Esophagus squamous epithelium (tissue), 5 donors: ENCODE results near the gene PDGFD. TPM values are rescaled to one million over a fixed set of nuclear protein-coding genes. Genes with fewer than 3 reads are reported as not detected.

Experiments used
- DNase-seq: peaks from one replicate; lab custom pipeline; 2025; lab: John Stamatoyannopoulos, UW
- H3K27ac ChIP-seq, 4 donors: fragments of 200-600 bp; sonication (generic); one replicate each; pipeline ENCODE4 v1.5.1; 2016 to 2019; ENCODE audit warnings: mild to moderate bottlenecking in 1 of 4
- H3K27me3 ChIP-seq, 4 donors: fragments of 200-600 bp; sonication (generic); 1 replicate in 3 of 4; 2 replicates in 1 of 4; pipeline versions ENCODE4 v1.5.1 to v1.6.0; 2017 to 2021; ENCODE audit warnings: antibody characterized with exemption in 1 of 4
- H3K36me3 ChIP-seq, 3 donors: fragments of 200-600 bp; sonication (generic); one replicate each; pipeline ENCODE4 v1.5.1; 2016 to 2019
- H3K4me1 ChIP-seq, 3 donors: fragments of 200-600 bp; sonication (generic); one replicate each; pipeline ENCODE4 v1.5.1; 2017 to 2019
- H3K4me3 ChIP-seq, 4 donors: fragments of 200-600 bp; sonication (generic); 1 replicate in 3 of 4; 2 replicates in 1 of 4; pipeline ENCODE4 v1.5.1; 2016 to 2019; ENCODE audit warnings: mild to moderate bottlenecking in 2 of 4, moderate library complexity in 1 of 4
- H3K9me3 ChIP-seq, 3 donors: fragments of 200-600 bp; sonication (generic); one replicate each; pipeline ENCODE4 v1.5.1; 2016 to 2019
- POLR2A ChIP-seq, 4 donors: fragments of 450-650 bp; IDR thresholded peaks; one replicate each; pipeline ENCODE4 v1.6.1; 2017; ENCODE audit warnings: antibody characterized with exemption in 4 of 4, mild to moderate bottlenecking in 4 of 4, moderate library complexity in 3 of 4
- WGBS, 2 donors: methylation state at CpG; one replicate each; pipeline ENCODE4 v1.1.5; 2018; 5-methylcytosine and 5-hydroxymethylcytosine counted together
- intact Hi-C: fragments of 100-400 bp; cut with DNase I; formaldehyde crosslinking; loops from one replicate; pipeline ENCODE4 v1.15.0; 2022
- total RNA-seq, 4 donors: library from RNA; depleted of rRNA; stranded (reverse); fragments of >200 nt; gene quantifications; one replicate each; pipeline ENCODE4 v1.1.0, GENCODE V29; 2016
- TF ChIP-seq, protein P1 (sequence below), 6 experiments: fragments of 450-650 bp in 4 of 6; fragments of 200-600 bp in 2 of 6; sonication (generic) in 2 of 6; IDR thresholded peaks; one replicate each; pipeline ENCODE4 v1.5.1; 2016 to 2019; ENCODE audit warnings: antibody characterized with exemption in 6 of 6, mild to moderate bottlenecking in 4 of 6, moderate library complexity in 4 of 6
- donor health status: DM: yes; HTN: yes; CAD: no.

The PDGFD gene
- total RNA-seq, 4 donors from 2014 or later: 0.27 to 1.9 (median 1.1) TPM

DNA sequence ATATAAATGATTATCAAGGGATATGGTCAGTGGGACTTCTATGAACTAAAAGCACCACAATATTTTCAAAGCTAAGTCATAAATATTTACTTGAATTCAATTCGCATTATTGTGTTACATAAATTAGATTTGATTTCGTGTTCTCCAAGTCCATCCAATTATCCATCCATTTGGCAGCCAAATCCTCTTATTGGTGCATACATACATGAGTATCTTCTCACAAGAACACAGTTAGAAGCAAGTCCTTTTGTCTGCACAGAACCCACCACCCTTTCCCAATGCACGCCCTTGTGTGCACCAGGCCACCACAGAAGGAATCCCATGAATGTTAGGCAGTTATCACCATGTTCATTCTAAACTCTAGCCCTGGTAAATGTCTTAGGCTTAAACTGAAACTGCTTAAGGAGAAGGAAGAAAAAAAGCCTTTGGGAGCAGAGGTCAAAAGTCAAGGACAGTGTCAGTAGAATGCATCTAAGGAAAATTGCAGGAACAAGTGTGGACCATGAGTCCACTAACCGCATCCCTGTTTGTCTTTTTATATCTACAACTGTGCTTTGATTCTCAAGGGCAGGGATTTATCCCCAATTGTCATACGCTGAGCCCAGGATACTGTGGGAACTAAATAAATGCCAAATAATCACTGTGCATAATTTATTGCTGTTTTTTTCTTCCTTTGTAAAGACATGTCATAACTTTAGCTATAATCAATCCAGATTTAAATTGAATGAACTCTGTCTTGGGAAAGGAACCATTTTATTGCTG is 235.7 kb downstream of the PDGFD start:
- DNase-seq: no peak
- Histone ChIP-seq H3K36me3 (no peaks in the 10 kb centered on the region), H3K27me3 (no peaks in the 10 kb centered on the region), H3K4me1 (peaks cover 0 to 5% (median 0%) of the 10 kb centered on the region in 3 donors), H3K4me3 (no peak overlapping the region), H3K9me3 (no peaks in the 10 kb centered on the region), H3K27ac (no peak overlapping the region)
- TF ChIP-seq, protein P1, sequence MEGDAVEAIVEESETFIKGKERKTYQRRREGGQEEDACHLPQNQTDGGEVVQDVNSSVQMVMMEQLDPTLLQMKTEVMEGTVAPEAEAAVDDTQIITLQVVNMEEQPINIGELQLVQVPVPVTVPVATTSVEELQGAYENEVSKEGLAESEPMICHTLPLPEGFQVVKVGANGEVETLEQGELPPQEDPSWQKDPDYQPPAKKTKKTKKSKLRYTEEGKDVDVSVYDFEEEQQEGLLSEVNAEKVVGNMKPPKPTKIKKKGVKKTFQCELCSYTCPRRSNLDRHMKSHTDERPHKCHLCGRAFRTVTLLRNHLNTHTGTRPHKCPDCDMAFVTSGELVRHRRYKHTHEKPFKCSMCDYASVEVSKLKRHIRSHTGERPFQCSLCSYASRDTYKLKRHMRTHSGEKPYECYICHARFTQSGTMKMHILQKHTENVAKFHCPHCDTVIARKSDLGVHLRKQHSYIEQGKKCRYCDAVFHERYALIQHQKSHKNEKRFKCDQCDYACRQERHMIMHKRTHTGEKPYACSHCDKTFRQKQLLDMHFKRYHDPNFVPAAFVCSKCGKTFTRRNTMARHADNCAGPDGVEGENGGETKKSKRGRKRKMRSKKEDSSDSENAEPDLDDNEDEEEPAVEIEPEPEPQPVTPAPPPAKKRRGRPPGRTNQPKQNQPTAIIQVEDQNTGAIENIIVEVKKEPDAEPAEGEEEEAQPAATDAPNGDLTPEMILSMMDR (IDR thresholded peaks at IDR 0.05): no peak
- TF ChIP-seq POLR2A (IDR thresholded peaks at IDR 0.05): no peak
- intact Hi-C loops: no loop called here
- WGBS, 2 donors: 61 to 62% methylated on average over 5 of the region's 5 CpGs

DNA sequence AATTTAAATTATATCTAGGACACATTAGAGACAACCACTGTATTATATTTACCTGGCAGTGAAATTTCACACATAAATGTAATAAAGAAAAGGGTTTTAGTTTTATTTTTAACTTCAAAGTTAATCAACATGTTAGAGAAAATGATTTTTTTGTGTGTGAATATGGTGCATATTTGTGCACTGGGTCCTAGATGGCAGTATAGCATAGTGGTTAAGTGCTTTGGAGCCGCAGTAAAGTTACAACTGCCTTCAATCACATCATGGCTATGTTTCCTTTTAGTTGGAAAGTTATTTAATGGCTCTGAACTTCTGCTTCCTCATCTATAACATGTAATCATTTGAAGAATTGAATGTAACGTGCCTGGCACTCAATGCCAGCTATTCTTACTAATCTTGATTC is 236.4 kb downstream of the PDGFD start:
- Histone ChIP-seq H3K4me1 (peaks cover 0 to 5% (median 0%) of the 10 kb centered on the region in 3 donors), H3K4me3 (no peak overlapping the region), H3K27me3 (no peaks in the 10 kb centered on the region), H3K9me3 (no peaks in the 10 kb centered on the region), H3K36me3 (no peaks in the 10 kb centered on the region), H3K27ac (no peak overlapping the region)
- DNase-seq: no peak
- TF ChIP-seq, protein P1 (IDR thresholded peaks at IDR 0.05): peak in 2 of 6 experiments; percentile 24 to 37
- no peak for TF ChIP-seq POLR2A (IDR thresholded peaks at IDR 0.05)
- 39 to 58% methylated on average over 2 of the region's 2 CpGs for WGBS, 2 donors
- intact Hi-C loops: no loop called here

DNA sequence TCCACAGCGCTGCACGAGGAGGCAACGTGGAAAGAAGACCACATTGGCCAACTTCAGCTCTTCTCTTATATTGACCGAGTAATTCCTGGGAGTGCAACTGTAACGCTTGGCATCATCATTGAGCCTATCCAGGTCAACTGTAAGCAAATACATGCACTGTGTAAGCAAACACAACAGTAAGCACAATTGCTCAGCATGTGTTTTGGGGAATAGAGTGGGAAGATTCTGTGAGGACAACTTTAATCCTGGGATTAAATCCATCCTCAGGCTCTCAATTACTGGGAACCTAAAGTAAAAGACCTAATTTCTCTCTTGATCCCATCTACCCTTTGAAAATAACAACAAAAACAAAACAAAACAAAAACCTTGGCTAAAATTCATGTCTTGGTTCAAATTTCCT is 237.0 kb downstream of the PDGFD start:
- DNase-seq: no peak
- no peaks in the 10 kb centered on the region for H3K27me3 ChIP-seq
- WGBS, 2 donors: 92 to 96% methylated on average over 4 to 5 of the region's 5 CpGs
- TF ChIP-seq POLR2A (IDR thresholded peaks at IDR 0.05): no peak
- TF ChIP-seq, protein P1 (IDR thresholded peaks at IDR 0.05): no peak
- no peak overlapping the region for H3K27ac ChIP-seq
- H3K36me3 ChIP-seq: no peaks in the 10 kb centered on the region
- intact Hi-C loops: no loop called here
- peaks cover 0 to 5% (median 0%) of the 10 kb centered on the region in 3 donors for H3K4me1 ChIP-seq
- no peaks in the 10 kb centered on the region for H3K9me3 ChIP-seq
- no peak overlapping the region for H3K4me3 ChIP-seq

GRCh38 chr11:103924166-103925013 is 239.6 kb downstream of the PDGFD start:
- Histone ChIP-seq H3K27me3 (no peaks in the 10 kb centered on the region), H3K4me3 (no peak overlapping the region), H3K36me3 (no peaks in the 10 kb centered on the region), H3K27ac (no peak overlapping the region), H3K9me3 (no peaks in the 10 kb centered on the region), H3K4me1 (peaks cover 0 to 5% (median 0%) of the 10 kb centered on the region in 3 donors)
- intact Hi-C loops: no loop called here
- 83 to 91% methylated on average over 5 of the region's 5 CpGs for WGBS, 2 donors
- TF ChIP-seq POLR2A (IDR thresholded peaks at IDR 0.05): no peak
- TF ChIP-seq, protein P1 (IDR thresholded peaks at IDR 0.05): no peak
- no peak for DNase-seq

DNA sequence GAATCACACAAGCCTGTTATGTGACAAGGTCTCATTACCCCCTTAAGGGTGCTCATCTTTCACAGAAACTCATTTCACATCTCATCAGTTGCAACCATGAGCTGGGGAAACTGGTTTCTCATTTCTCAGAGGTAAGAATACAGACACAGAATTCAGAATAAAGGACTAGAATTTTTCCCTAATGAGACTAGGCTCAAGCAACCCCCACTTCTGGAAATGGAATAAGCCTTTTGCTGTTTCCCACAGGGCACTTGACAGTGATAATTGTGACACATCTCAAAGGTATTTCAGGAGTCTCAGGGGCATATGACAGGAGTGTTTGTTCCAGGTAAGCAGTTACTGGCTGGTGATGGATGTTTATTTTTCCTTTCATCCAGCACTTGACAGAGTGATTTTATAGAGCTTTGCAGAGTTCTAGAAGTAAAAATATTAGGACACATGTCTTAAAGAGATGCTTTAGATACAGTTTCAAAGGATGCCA is 240.5 kb downstream of the PDGFD start:
- intact Hi-C loops: no loop called here
- Histone ChIP-seq H3K9me3 (no peaks in the 10 kb centered on the region), H3K4me3 (no peak overlapping the region), H3K27ac (no peak overlapping the region), H3K27me3 (no peaks in the 10 kb centered on the region), H3K36me3 (no peaks in the 10 kb centered on the region), H3K4me1 (peaks cover 0 to 3% (median 0%) of the 10 kb centered on the region in 3 donors)
- no peak for DNase-seq
- TF ChIP-seq, protein P1 (IDR thresholded peaks at IDR 0.05): no peak
- no peak for TF ChIP-seq POLR2A (IDR thresholded peaks at IDR 0.05)
